GM18519 (cell line): Measurements from ENCODE around the gene CLNS1A.
"Not testable (repeated sequence)": the region's sequence is repeated elsewhere in the genome, so short reads cannot be mapped to it uniquely, and the experiment has no call there.

Experiments used
- ATAC-seq: cut with Tn5 transposase; IDR thresholded peaks from one replicate; pipeline ENCODE4 v1.9.1; 2021; ENCODE audit warnings: mild to moderate bottlenecking, moderate library complexity; ENCODE audit not compliant: unreplicated experiment, low FRiP score

CLNS1A gene

DNA sequence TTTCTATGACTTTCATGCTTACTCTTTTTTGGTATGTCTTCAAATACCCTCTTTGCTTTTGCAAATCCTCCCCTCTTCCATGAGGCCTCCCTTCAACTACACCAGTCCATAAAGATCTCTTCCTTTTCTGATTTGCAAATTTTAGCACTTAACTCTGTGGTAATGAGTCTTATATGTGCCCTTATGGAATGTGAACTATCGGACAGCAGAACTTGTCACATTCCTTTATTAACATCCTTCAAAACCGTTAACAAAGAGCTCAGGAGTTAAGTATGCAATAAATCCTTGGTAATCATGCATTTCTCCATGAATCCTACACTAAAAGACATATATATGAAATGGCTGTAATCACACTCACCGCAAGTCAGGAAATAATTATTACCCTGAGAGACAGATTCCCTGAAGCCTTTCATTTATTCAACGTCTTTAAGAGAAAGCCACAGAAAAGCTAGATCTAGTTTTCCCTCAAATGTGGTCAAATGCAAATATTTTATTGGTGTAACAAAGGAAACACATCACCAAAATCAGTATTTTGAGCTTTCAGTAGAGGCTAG, 7.4 kb downstream of the CLNS1A start:
- no peak for ATAC-seq

GRCh38 chr11:77619576-77620198, 17.9 kb downstream of the CLNS1A start:
- no peak for ATAC-seq

DNA sequence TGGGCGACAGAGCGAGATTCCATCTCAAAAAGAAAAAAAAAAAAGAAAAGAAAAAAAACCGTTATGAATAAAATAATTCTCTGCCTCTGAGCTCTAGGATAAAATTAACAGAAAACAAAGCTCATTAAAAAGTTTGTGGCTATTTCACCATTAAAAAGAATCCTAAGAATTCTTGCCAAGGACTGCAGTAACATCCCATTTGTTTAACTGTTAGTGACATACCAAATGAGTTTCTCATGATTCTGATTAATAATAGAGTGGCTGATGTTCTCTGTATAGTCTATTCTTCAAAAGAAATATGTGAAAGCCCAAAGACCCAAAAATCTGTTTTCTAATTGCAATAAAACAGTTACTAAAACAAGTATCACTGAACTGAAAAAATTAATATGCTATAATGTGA, 19.7 kb downstream of the CLNS1A start:
- ATAC-seq = no peak

GRCh38 chr11:77611921-77612320, 25.7 kb downstream of the CLNS1A start:
- ATAC-seq = no peak

- ATAC-seq = no peak
Measured at GRCh38 chr11:77609234-77609633, 28.4 kb downstream of the CLNS1A start.

- no peak for ATAC-seq
Measured at GRCh38 chr11:77604281-77604680, 33.3 kb downstream of the CLNS1A start.

- ATAC-seq = no peak
Measured at GRCh38 chr11:77602381-77603088, 35.1 kb downstream of the CLNS1A start.

- no peak for ATAC-seq
Measured at GRCh38 chr11:77598195-77598594, 39.4 kb downstream of the CLNS1A start.

- no peak for ATAC-seq
Measured at GRCh38 chr11:77596626-77597025, 41.0 kb downstream of the CLNS1A start.

DNA sequence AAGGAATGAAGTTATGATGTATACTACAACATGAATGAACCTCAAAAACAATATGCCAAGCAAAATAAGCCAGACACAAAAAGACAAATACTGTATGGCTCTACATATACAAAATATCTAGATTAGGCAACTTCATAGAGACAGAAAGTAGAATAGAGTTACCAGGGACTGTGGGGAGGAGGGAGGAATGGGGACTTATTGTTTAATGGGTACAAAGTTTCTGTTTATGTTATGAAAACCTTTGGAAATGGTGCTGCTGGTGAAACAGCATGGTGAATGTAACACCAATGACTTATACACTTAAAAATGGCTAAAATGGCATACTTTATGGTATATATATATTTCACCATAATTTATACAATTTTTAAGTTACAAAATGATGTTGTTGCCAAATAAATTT, 43.7 kb downstream of the CLNS1A start:
- ATAC-seq = no peak

DNA sequence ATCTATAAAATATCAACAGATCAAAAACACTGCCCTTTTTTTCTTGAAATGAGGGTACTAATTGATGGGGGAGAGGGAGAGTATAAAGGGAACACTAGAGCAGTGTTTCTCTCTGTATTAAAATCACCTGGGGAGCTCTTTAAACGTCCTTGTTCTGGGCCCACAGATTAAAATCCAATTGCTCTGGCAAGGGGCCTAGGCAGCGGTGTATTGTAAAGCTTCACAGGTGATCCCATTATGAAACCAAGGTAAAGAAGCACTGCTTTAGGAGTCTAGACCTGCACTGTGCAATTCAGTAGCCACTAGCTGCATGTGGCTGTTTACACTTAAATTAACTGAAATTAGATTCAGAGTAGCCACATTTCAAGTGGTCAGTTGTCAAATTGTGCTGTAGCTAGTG, 44.9 kb downstream of the CLNS1A start:
- no peak for ATAC-seq

- peak; percentile 9 for ATAC-seq
Measured at GRCh38 chr11:77590194-77590782, 47.3 kb downstream of the CLNS1A start.

GRCh38 chr11:77589521-77590193, 47.9 kb downstream of the CLNS1A start, which contains the start of gene AQP11:
Gene AQP11 (plus strand): TSS chr11:77589953. CDS start chr11:77589993, 40 bp downstream.
- ATAC-seq = peak; percentile 70

GRCh38 chr11:77589181-77589520, 48.4 kb downstream of the CLNS1A start:
- no peak for ATAC-seq

GRCh38 chr11:77580712-77581337, 56.8 kb downstream of the CLNS1A start:
- ATAC-seq = no peak

DNA sequence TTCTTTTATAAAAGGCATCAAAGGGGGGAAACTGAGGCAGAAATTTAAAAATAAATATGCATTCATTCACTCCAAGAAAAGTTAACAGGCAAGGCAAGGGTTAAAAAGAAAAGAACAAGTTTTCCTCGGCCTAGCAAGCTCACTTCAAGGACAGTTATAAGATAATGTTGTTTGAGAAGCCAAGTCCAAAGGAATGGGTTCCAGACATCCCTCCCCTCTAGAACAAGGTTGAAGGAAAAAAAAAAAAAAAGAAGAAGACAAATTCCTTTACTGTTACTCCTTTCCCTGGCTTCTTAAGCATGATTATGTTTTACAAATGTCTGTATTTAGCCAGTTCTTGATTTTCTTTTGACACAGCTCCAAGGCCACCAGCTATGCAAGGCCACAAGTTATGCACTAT, 62.2 kb downstream of the CLNS1A start:
- not testable (repeated sequence) for ATAC-seq

- not testable (repeated sequence) for ATAC-seq
Measured at GRCh38 chr11:77570896-77571295, 66.7 kb downstream of the CLNS1A start.

DNA sequence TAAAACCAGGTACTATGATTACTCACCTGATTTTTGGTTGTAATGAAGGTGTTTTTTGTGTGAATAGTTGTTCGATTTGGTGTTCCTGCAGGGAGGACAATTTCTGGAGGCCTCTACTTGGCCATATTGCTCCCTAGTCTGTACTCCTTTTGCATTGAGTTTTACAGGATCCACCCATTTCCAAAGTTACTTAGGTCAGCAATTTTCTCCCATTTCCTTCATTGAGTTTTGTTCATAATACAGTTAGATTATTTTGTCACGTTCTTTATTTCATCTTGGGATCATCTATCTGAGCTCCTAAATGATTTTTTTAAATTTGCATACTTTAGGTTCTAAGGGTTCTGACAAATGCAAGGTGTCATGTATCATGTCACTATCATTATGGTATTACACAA, 67.9 kb downstream of the CLNS1A start:
- ATAC-seq = no peak

GRCh38 chr11:77568916-77569675, 68.5 kb downstream of the CLNS1A start:
- no peak for ATAC-seq

GRCh38 chr11:77568306-77568705, 69.3 kb downstream of the CLNS1A start:
- ATAC-seq = no peak
